ENCODE results near the gene ARHGAP30.

Gene ARHGAP30

DNA sequence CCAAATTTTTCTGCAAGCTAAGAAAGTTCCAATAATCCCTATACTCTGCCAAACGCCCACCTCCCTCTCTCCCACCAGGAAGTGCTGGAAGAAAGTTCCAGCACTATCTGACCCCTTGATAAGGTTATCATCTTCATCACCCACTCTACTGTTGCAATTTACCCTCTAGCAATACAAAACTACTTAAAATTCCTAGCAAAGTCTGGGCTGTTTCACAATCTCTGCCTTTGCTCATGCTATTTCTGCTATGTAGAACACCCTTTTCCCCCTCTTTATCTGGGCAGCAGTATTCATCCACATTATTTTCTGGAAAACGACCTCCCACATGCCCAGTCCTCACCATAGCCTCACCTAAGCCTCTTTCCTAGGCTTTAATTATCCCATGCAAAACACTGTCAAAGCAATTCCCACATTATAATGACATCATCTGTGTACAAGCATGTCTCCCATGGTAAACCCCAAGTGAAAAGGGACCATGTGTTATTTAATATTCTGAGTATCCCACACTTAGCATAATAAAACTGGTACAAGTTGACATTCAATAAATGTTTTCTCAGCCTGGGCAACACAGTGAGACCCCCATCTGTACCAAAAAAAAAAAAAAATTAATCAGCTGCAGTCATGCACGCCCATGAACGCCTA is 60.7 kb downstream of the ARHGAP30 start:
- no peak for DNase-seq

DNA sequence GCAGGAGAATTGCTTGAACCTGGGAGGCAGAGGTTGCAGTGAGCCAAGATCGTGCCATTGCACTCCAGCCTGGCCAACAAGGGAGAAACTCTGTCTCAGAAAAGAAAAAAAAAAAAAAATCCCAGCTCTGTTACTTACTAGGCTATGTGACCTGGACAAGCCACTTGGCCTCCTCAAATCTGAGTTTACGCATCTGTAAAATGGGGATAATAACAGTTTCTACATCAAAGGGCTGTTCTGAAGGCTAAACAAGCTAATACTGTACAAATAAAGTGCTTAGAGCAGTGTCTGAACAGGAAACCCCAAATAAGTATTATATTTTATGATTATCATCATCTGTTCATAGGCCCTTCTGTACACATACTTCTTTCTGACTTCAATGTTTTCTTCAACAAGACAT is 62.3 kb downstream of the ARHGAP30 start:
- DNase-seq = no peak

DNA sequence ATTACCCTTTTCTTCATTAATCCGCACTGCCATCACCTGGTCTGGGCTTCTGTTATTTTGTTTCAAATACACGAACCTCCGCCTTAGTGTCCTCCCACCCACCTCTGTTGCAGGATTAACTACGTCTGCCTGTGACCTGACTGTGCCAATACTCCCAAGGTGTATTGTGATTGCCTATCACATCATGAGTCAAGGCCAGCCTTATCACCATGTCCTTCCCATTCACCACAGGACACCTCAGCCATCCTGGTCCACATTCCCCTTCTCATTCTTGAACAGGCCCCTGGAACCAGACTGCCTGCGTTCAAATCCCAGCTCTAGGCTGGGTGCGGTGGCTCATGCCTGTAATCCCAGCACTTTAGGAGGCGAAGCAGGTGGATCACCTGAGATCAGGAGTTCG is 63.1 kb downstream of the ARHGAP30 start:
- DNase-seq = no peak

DNA sequence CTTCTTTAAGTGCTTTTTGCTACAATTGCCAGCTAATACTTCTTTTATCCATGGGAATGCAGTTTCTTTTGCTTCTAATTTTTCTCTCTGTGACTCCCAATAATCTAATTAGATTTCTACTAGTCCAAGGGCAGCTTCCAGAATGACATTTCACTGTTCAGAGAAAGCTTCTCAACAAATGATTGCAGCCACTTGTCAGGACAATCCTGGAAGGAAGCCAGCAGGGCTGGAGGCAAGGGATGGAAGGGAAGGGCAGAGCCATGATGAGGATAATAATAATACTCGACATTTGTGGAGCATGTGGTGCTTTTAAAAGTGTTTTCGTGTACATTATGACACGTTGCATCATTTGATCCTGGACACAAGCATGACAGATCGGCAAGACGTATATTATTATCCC is 68.2 kb downstream of the ARHGAP30 start:
- no peak for DNase-seq

DNA sequence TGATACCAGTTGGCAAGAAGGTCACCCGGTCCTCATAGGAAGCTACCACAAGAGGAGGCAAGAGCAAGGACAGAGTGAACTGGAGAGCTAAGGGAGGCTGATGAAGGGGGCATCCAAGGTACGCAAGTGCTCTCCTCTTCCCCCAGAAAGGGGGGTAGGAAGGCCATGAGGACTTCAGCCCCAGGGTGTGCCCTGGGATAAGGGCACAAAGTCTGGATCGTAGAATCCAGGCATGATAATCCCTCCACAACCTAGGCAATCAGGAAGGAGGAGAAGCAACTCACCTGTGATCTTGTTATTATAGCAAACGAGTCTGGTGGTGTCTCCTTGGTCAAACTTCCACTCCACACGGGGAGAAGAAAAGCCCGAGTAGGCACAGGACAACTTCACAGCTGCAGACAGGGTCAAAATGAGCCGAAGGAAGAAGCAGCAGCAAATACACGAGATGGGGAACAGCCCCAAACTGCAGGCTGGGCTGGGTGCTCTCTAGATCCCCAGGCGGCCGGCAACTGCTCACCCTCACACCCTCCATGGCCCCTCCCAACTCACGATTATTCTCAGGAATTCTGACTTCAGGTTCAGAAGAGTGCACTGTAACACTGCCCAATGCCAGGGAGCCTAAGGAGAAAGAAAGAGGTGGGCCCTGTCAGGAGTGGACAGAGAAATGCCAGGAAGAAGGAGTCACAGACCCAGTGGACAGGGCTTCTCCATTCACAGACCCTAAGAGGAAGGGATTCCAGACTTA is 68.8 kb downstream of the ARHGAP30 start:
- DNase-seq = no peak

DNA sequence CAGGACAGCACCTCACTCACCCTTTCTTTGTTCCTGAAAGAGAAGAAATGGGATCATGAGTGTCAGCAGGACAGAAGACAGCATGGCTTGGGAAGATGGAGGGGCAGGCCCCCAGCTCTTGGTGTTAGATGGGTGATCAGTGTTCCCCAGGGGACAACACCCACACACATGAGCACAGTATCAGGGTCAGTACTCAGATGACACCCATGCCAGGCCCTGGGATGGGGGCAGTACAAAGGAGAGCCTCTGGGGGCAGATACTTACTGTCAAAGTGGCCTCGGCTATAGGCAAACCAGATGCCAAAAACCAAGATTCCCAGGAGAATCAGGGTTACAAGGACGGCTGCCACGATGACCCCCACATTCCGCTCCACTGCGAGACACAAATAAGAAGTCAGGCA is 70.3 kb downstream of the ARHGAP30 start:
- no peak for DNase-seq

DNA sequence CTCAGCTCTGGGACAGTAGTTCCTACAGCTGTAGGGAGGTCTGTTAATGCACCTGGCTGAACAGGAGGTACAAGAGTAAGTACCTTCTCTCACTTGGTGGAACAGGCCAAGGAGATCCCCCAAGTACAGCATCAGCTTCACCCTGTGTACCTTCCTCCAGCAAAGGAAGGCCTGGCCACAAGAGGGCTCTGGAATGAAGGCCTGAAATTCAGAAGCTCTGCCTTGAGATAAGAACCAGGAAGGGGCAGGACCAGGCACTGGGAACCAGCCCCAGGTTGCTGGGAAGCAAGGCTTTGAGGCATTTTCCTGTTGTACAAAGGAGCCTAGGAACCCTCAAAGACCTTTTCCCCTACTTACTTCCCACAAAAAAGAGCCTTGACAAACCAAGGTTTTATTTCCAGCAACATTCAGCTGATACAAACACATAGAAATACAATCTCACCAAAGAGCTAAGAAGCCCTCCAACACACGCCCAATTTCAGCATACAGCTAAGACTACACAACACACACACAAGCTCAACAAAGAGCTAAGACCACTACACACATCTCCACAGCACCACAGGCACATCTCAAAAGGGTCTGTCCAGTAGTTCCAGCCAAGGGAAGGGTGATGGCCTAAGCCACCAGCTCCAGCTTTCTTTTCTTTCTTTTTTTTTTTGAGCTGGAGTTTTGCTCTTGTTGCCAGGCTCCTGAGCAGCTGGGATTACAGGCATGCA is 72.2 kb downstream of the ARHGAP30 start:
- peak; percentile 17 for DNase-seq

All from T-helper 9 cell (primary cell).